ENCODE data around the gene GMNN.

GMNN gene

DNA sequence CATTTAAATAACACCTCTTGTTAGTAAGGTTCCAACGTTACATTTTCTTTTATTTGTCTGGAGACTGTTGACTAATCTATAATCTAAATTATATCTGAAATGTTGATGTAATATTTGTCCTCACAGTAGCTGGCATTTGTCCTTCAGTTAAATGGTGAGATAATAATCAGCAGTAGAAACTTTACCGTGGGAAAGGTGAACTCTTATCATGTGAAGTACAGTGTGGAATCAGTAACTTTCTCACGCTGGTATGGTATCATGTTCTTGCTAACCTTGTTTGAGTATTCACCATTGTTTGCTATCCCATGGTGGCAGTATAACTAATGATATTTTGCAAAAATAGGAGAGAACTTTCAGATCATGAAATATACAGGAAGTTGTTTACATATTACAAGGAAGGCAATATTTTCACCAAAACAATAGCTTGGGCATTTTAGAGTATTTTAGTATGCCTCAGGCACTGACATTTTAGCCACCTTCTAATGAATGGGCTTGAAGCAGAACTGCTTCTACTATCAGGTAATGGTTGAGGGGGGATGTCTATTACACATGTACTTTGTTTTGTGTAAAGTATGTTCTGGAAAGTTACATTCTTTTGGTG is 4.8 kb downstream of the GMNN start:
- no peaks in the 10 kb centered on the region for H3K9me3 Mint-ChIP-seq
- peaks cover 26% of the 10 kb centered on the region for H3K4me1 Mint-ChIP-seq
- no peaks in the 10 kb centered on the region for H3K27me3 Mint-ChIP-seq (ENCODE audit: low read depth, poor library complexity)
- no peak for DNase-seq
- TF ChIP-seq, protein P1, sequence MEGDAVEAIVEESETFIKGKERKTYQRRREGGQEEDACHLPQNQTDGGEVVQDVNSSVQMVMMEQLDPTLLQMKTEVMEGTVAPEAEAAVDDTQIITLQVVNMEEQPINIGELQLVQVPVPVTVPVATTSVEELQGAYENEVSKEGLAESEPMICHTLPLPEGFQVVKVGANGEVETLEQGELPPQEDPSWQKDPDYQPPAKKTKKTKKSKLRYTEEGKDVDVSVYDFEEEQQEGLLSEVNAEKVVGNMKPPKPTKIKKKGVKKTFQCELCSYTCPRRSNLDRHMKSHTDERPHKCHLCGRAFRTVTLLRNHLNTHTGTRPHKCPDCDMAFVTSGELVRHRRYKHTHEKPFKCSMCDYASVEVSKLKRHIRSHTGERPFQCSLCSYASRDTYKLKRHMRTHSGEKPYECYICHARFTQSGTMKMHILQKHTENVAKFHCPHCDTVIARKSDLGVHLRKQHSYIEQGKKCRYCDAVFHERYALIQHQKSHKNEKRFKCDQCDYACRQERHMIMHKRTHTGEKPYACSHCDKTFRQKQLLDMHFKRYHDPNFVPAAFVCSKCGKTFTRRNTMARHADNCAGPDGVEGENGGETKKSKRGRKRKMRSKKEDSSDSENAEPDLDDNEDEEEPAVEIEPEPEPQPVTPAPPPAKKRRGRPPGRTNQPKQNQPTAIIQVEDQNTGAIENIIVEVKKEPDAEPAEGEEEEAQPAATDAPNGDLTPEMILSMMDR (IDR thresholded peaks at IDR 0.05) = no peak
- peak overlapping the region; percentile 62 for H3K27ac Mint-ChIP-seq
- no peak overlapping the region for H3K4me3 Mint-ChIP-seq
- peaks cover 58% of the 10 kb centered on the region for H3K36me3 Mint-ChIP-seq (ENCODE audit: low read depth)

DNA sequence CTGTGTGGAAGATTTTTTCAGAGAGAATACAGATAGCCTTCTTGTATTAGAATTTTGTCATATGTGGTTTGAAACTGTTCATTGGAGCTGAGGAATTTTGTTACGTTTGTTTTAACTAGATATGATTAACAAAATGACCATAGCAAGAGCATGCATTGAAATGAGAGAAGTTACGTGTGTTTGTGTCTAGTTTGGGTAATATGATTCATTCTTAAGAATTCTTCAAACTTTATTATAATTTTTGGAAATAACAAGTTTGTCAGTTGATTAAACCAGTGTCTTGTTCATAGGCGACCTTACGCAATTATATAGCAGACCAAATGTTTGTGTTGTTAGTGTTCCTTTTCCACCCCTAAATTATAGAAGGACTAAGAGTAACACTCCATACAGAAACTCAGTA is 5.5 kb downstream of the GMNN start:
- no peaks in the 10 kb centered on the region for H3K27me3 Mint-ChIP-seq (ENCODE audit: low read depth, poor library complexity)
- peak overlapping the region; percentile 62 for H3K27ac Mint-ChIP-seq
- TF ChIP-seq, protein P1 (IDR thresholded peaks at IDR 0.05) = no peak
- H3K9me3 Mint-ChIP-seq = no peaks in the 10 kb centered on the region
- H3K4me1 Mint-ChIP-seq = peaks cover 26% of the 10 kb centered on the region
- DNase-seq = no peak
- no peak overlapping the region for H3K4me3 Mint-ChIP-seq
- H3K36me3 Mint-ChIP-seq (ENCODE audit: low read depth) = peaks cover 62% of the 10 kb centered on the region

DNA sequence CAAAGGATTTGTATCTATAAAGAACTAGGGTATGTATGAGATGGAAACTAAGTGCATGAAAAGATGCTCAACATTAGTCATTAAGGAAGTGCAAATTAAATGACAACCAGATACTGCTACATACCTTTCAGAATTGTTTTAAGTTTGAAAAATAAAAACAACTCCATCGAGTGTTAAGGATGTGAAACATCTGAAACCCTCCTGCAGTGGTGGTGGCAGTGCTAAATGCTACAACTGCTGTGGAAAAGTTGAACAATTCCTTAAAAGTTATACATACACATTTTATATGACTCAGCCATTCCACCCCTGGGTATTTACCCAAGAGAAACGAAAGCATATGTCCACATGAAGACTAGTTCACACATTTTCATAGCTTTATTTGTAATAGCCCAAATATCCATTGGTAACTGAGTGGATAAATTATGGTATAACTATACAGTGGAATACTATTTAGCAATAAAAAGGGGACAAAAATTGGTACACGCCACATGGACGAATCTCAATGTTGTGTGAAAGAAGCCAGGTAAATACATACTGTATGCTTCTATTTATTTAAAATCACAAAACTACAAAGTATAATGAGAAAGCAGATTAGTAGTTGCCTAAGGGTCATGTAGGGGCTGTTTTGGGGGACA is 13.4 kb downstream of the GMNN start:
- Mint-ChIP-seq H3K4me3 (no peak overlapping the region), H3K36me3 (ENCODE audit: low read depth) (peaks cover 54% of the 10 kb centered on the region), H3K9me3 (no peaks in the 10 kb centered on the region), H3K27ac (no peak overlapping the region), H3K27me3 (ENCODE audit: low read depth, poor library complexity) (no peaks in the 10 kb centered on the region), H3K4me1 (no peaks in the 10 kb centered on the region)
- no peak for DNase-seq
- TF ChIP-seq, protein P1 (IDR thresholded peaks at IDR 0.05) = no peak

DNA sequence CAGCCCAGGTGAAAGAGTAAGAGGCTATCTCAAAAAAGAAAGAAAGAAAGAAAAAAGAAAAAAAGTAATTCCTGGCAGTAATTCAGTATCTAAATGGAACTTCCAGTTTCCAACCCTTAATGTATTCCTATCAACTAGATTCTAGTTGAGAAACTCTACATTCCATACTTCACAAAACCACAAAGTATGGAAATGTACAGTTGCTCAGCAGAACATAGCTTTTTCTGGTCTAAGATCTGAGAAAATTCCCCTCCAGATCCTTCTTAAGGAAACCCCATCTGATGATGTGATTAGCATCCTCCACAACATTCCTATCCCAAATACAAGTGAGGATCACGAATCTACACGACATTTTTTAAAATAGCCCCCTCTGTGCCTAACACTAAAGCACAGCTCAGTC is 20.4 kb downstream of the GMNN start:
- Mint-ChIP-seq H3K27ac (no peak overlapping the region), H3K9me3 (no peaks in the 10 kb centered on the region), H3K4me3 (no peak overlapping the region), H3K36me3 (ENCODE audit: low read depth) (no peaks in the 10 kb centered on the region), H3K27me3 (ENCODE audit: low read depth, poor library complexity) (peaks cover 3% of the 10 kb centered on the region), H3K4me1 (peaks cover 8% of the 10 kb centered on the region)
- TF ChIP-seq, protein P1 (IDR thresholded peaks at IDR 0.05) = no peak
- no peak for DNase-seq

DNA sequence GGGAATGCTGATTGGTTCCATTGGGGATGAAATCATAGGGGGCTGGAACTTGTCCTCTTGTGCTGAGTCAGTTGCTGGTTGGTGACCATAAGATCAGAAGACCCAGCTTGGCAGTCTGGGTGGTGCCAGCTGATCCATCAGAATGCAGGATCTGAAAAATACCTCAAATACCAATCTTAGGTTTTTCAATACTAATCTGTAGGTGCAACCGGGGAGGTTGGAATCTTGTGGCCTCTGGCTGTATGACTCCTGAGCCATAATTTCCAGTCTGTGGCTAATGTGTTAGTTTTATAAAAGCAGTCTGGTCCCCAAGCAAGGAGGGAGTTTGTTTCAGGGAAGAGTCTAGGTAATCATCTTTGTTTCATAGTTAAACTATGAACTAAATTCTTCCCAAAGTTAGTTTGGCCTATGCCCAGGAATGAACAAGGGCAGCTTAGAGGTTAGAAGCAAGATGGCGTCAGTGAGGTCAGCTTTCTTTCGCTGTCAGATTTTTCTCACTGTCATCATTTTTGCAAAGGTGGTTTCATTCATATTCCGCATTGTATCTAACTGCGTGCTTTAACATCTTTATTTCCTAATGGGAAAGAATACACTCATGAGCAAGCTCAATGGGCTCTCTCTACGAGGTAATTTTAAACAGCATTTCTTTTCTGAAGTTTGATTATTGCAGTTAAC is 22.0 kb downstream of the GMNN start:
- TF ChIP-seq, protein P1 (IDR thresholded peaks at IDR 0.05) = no peak
- Mint-ChIP-seq H3K9me3 (no peaks in the 10 kb centered on the region), H3K36me3 (ENCODE audit: low read depth) (no peaks in the 10 kb centered on the region), H3K27ac (no peak overlapping the region), H3K4me1 (peaks cover 8% of the 10 kb centered on the region), H3K27me3 (ENCODE audit: low read depth, poor library complexity) (peaks cover 3% of the 10 kb centered on the region), H3K4me3 (no peak overlapping the region)
- no peak for DNase-seq
